B cell (primary cell): ENCODE measurements around the gene RP2. TPM values are rescaled to one million over a fixed set of nuclear protein-coding genes. Genes with fewer than 3 reads are reported as not detected.

Experiments used
- ATAC-seq: fragments of 200-7000 bp; cut with Tn5 transposase; one replicate; pipeline ENCODE4 v1.10.0; 2021; ENCODE audit warnings: low read depth, mild to moderate bottlenecking, moderate number of reproducible peaks, moderate library complexity
- CTCF ChIA-PET: fragments of 350-600 bp; sonication (Branson Sonifier 250); formaldehyde crosslinking; loops from one replicate; lab custom pipeline; 2021; ENCODE audit warnings: antibody characterized with exemption, inconsistent platforms; lab: Charles Lee
- POLR2A ChIA-PET: fragments of 350-600 bp; sonication (Branson Sonifier 250); formaldehyde crosslinking; loops from one replicate; lab custom pipeline; 2021; ENCODE audit warnings: antibody characterized with exemption; lab: Charles Lee
- DNase-seq: peaks from one replicate; pipeline ENCODE4 v3.0.0; 2013
- H2AFZ ChIP-seq: 2 replicates; pipeline ENCODE4 v1.6.1; 2012; ENCODE audit warnings: mild to moderate bottlenecking, low read depth, low read length; ENCODE audit not compliant: insufficient read depth, poor library complexity, severe bottlenecking
- H3K27ac ChIP-seq, 2 donors: 1 replicate in 1 of 2; 2 replicates in 1 of 2; pipeline ENCODE4 v1.5.1; 2012 to 2013; ENCODE audit warnings: low read length in 2 of 2, mild to moderate bottlenecking in 2 of 2, moderate library complexity in 1 of 2
- H3K27me3 ChIP-seq, 4 experiments: fragments of 200-600 bp in 1 of 4; sonication (generic) in 1 of 4; replicated peaks in 1 of 4; 1 replicate in 2 of 4; 2 replicates in 2 of 4; pipeline versions ENCODE4 v1.6.1 to v1.7.0; 2013 to 2016; ENCODE audit warnings: low read length in 3 of 4, mild to moderate bottlenecking in 2 of 4, mixed read lengths in 1 of 4, moderate library complexity in 1 of 4; ENCODE audit not compliant: insufficient read depth in 4 of 4, control insufficient read depth in 3 of 4; ENCODE audit errors: control extremely low read depth in 1 of 4
- H3K36me3 ChIP-seq, 2 experiments: replicated peaks in 1 of 2; 1 replicate in 1 of 2; 2 replicates in 1 of 2; pipeline versions ENCODE4 v1.6.1 to v1.7.1; 2013; ENCODE audit warnings: low read length in 1 of 2; ENCODE audit not compliant: insufficient read depth in 2 of 2, control insufficient read depth in 1 of 2; ENCODE audit errors: control extremely low read depth in 1 of 2, extremely low read depth in 1 of 2
- H3K4me1 ChIP-seq, 2 donors: fragments of 200-600 bp in 1 of 2; sonication (generic) in 1 of 2; 1 replicate in 1 of 2; 2 replicates in 1 of 2; pipeline versions ENCODE4 v1.5.1 to v1.6.1; 2013 to 2017; ENCODE audit warnings: low read length in 2 of 2; ENCODE audit not compliant: control insufficient read depth in 2 of 2, insufficient read depth in 2 of 2
- H3K4me2 ChIP-seq: replicated peaks from 2 replicates; pipeline ENCODE3; 2012; ENCODE audit warnings: mild to moderate bottlenecking, low read depth, low read length; ENCODE audit not compliant: poor library complexity, severe bottlenecking
- H3K4me3 ChIP-seq, 5 experiments: fragments of 200-600 bp in 1 of 5; sonication (generic) in 1 of 5; 1 replicate in 3 of 5; 2 replicates in 2 of 5; pipeline versions ENCODE4 v1.5.1 to v1.7.0; 2011 to 2016; ENCODE audit warnings: low read length in 4 of 5, mild to moderate bottlenecking in 4 of 5, low read depth in 2 of 5, control low read depth in 1 of 5, moderate library complexity in 1 of 5; ENCODE audit not compliant: insufficient read depth in 1 of 5; ENCODE audit errors: control extremely low read depth in 1 of 5, extremely low read depth in 1 of 5
- H3K79me2 ChIP-seq: fragments of 200-600 bp; sonication (generic); one replicate; pipeline ENCODE4 v1.6.0; 2016; ENCODE audit warnings: low read length; ENCODE audit not compliant: control insufficient read depth, insufficient read depth
- H3K9ac ChIP-seq: fragments of 200-600 bp; sonication (generic); 2 replicates; pipeline ENCODE4 v1.6.1; 2017; ENCODE audit warnings: mild to moderate bottlenecking, low read length, moderate library complexity
- H3K9me3 ChIP-seq, 3 donors: one replicate each; pipeline versions ENCODE4 v1.6.1 to v1.7.1; 2013; ENCODE audit warnings: low read length in 2 of 3; ENCODE audit not compliant: control insufficient read depth in 2 of 3, insufficient read depth in 1 of 3; ENCODE audit errors: control extremely low read depth in 1 of 3
- H4K20me1 ChIP-seq: 2 replicates; pipeline ENCODE4 v1.6.0; 2012; ENCODE audit warnings: mild to moderate bottlenecking, low read length; ENCODE audit not compliant: insufficient read depth, control insufficient read depth, poor library complexity, severe bottlenecking
- H3K27ac Mint-ChIP-seq: one replicate; pipeline ENCODE4 v1.8.0; 2021; ENCODE audit warnings: mixed read lengths
- H3K27me3 Mint-ChIP-seq: one replicate; pipeline ENCODE4 v1.8.0; 2021; ENCODE audit warnings: mixed read lengths
- H3K4me1 Mint-ChIP-seq: one replicate; pipeline ENCODE4 v1.8.0; 2021; ENCODE audit warnings: mixed read lengths
- H3K4me3 Mint-ChIP-seq: one replicate; pipeline ENCODE4 v1.8.0; 2021; ENCODE audit warnings: mixed read lengths
- H3K9me3 Mint-ChIP-seq: one replicate; pipeline ENCODE4 v1.8.0; 2022; ENCODE audit warnings: mixed read lengths; ENCODE audit not compliant: insufficient read depth
- CTCF ChIP-seq: fragments of 200-600 bp; IDR thresholded peaks from one replicate; pipeline ENCODE4 v1.8.0; 2022; ENCODE audit warnings: antibody characterized with exemption, mild to moderate bottlenecking
- EZH2 ChIP-seq: IDR thresholded peaks from 2 replicates; pipeline ENCODE4 v1.6.1; 2012; ENCODE audit warnings: borderline replicate concordance, low read depth, mild to moderate bottlenecking, moderate library complexity, low read length; ENCODE audit not compliant: insufficient read depth, poor library complexity, severe bottlenecking
- WGBS: methylation state at CpG from one replicate; pipeline ENCODE4 v1.1.5; 2013; ENCODE audit warnings: missing lambda C conversion rate; ENCODE audit not compliant: insufficient coverage; 5-methylcytosine and 5-hydroxymethylcytosine counted together
- intact Hi-C: fragments of 100-400 bp; cut with micrococcal nuclease; formaldehyde crosslinking; loops from one replicate; pipeline ENCODE4 v1.10.0; 2022
- polyA plus RNA-seq: library from polyadenylated mRNA; depleted of rRNA; stranded (reverse); fragments of >200 nt; gene quantifications from 2 replicates; pipeline ENCODE4 v1.2.3, GENCODE V29; 2012
- total RNA-seq, 2 donors: library from RNA; stranded (reverse); fragments of 120-200 nt in 1 of 2; gene quantifications; 1 replicate in 1 of 2; 2 replicates in 1 of 2; pipeline versions ENCODE4 v1.2.3 to v1.2.4, GENCODE V29; 2013 to 2022

RP2 gene
- total and polyA plus RNA-seq, 2 donors (not counting 1 experiment from before 2014, with no cell fraction given), result 5.5 to 14.9 TPM

DNA sequence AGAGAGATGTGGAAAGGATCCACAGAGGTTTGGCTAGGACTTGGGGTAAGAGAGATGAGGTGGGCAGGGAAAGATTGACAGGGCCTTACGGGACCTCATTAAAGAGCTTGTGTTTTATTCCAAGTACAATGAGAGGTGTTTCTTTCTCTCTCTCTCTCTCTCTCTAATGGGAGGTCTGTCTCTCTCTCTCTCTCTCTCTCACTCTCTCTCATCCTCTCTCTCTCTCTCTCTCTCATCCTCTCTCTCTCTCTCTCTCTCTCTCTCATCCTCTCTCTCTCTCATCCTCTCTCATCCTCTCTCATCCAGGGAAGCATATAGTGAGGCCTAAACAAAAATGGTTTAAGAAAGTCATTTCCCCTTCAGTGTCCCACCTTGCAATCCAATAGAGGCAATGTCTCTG, 80.8 kb downstream of the RP2 start:
- H3K4me3 ChIP-seq, result no peak overlapping the region
- Mint-ChIP-seq H3K27me3 (no peaks in the 10 kb centered on the region), H3K27ac (peak overlapping the region; percentile 53), H3K4me1 (peaks cover 46% of the 10 kb centered on the region), H3K4me3 (no peak overlapping the region), H3K9me3 (peaks cover 3% of the 10 kb centered on the region)
- H3K36me3 ChIP-seq, result no peaks in the 10 kb centered on the region
- peaks cover 5 to 22% of the 10 kb centered on the region in 2 donors for H3K4me1 ChIP-seq
- H3K79me2 ChIP-seq, result peaks cover 82% of the 10 kb centered on the region
- intact Hi-C loops, result no loop called here
- no peak overlapping the region for H3K9ac ChIP-seq
- no peaks in the 10 kb centered on the region for H4K20me1 ChIP-seq
- no peak overlapping the region for H3K4me2 ChIP-seq
- no peak overlapping the region for H2AFZ ChIP-seq
- ChIA-PET CTCF (no interaction called here), POLR2A (no interaction called here)
- DNase-seq (no peak), ATAC-seq (no peak)
- no peak overlapping the region for H3K27ac ChIP-seq
- no CpG with 5 or more reads among the region's 1 CpG for WGBS
- peaks cover 0 to 3% (median 0%) of the 10 kb centered on the region in 3 donors for H3K9me3 ChIP-seq
- H3K27me3 ChIP-seq, result no peaks in the 10 kb centered on the region
- TF ChIP-seq CTCF (no peak), EZH2 (no peak)

- WGBS, result no CpG with 5 or more reads among the region's 1 CpG
- Histone ChIP-seq H3K79me2 (peaks cover 89% of the 10 kb centered on the region), H3K4me3 (no peak overlapping the region), H3K27me3 (no peaks in the 10 kb centered on the region), H3K9ac (no peak overlapping the region), H3K27ac (no peak overlapping the region), H2AFZ (no peak overlapping the region), H3K4me1 (peaks cover 5 to 22% of the 10 kb centered on the region in 2 donors), H4K20me1 (no peaks in the 10 kb centered on the region), H3K36me3 (no peaks in the 10 kb centered on the region), H3K9me3 (peaks cover 0 to 3% (median 0%) of the 10 kb centered on the region in 3 donors), H3K4me2 (no peak overlapping the region)
- no peak for DNase-seq
- intact Hi-C loops, result no loop called here
- no peak overlapping the region for H3K4me3 Mint-ChIP-seq
- TF ChIP-seq CTCF, result no peak
- TF ChIP-seq EZH2, result no peak
- no peak overlapping the region for H3K27ac Mint-ChIP-seq
- peaks cover 3% of the 10 kb centered on the region for H3K9me3 Mint-ChIP-seq
- CTCF ChIA-PET, result interaction anchor here (1.4 kb wide), 1 partner anchor 113 kb away, joined by 4 read pairs; no protein-coding TSS in a partner anchor
- H3K4me1 Mint-ChIP-seq, result peaks cover 45% of the 10 kb centered on the region
- H3K27me3 Mint-ChIP-seq, result no peaks in the 10 kb centered on the region
- no peak for ATAC-seq
- POLR2A ChIA-PET, result no interaction called here
These were observed 81.6 kb downstream of the RP2 start for GRCh38 chrX:46918434-46918833.
